Testis (tissue), 2 donors: ENCODE data around the gene PVALEF.

Source experiments
- CTCF ChIP-seq, 3 experiments: fragments of 450-650 bp in 2 of 3; fragments of 200-600 bp in 1 of 3; sonication (generic) in 1 of 3; IDR thresholded peaks; one replicate each; pipeline ENCODE4 v1.5.1; 2016 to 2019; ENCODE audit warnings: antibody characterized with exemption in 3 of 3, mild to moderate bottlenecking in 2 of 3, moderate library complexity in 1 of 3
- POLR2A ChIP-seq: fragments of 450-650 bp; IDR thresholded peaks from one replicate; pipeline ENCODE4 v1.6.1; 2017; ENCODE audit warnings: antibody characterized with exemption, mild to moderate bottlenecking, moderate library complexity

- TF ChIP-seq CTCF (IDR thresholded peaks at IDR 0.05) = no peak
- TF ChIP-seq POLR2A = no peak
Measured at GRCh38 chr17:81194225-81194760, 29.0 kb downstream of the PVALEF start.
